Measurements from ENCODE around the gene PDK3.

GRCh38 chrX:24487571-24487970 lies 22.5 kb downstream of the PDK3 start:
- TF ChIP-seq CTCF (IDR thresholded peaks at IDR 0.05) = no peak
- no peak for TF ChIP-seq POLR2AphosphoS5 (IDR thresholded peaks at IDR 0.05)
- TF ChIP-seq POLR2A (IDR thresholded peaks at IDR 0.05) = no peak
